Thoracic aorta (tissue), 2 donors: ENCODE results near the gene CERS1. TPM values are rescaled to one million over a fixed set of nuclear protein-coding genes. Genes with fewer than 3 reads are reported as not detected.

ENCODE experiments used
- ATAC-seq: fragments of 150-250 bp; one replicate; pipeline ENCODE4 v1.8.0; 2017; ENCODE audit warnings: low read depth; ENCODE audit not compliant: insufficient number of reproducible peaks, low FRiP score
- DNase-seq: peaks from one replicate; pipeline ENCODE4 v3.0.0-alpha.2; 2020; ENCODE audit warnings: low spot score
- H3K27ac ChIP-seq, 2 donors: fragments of 200-600 bp; sonication (generic); 1 replicate in 1 of 2; 2 replicates in 1 of 2; pipeline ENCODE4 v1.5.1; 2016; ENCODE audit warnings: mild to moderate bottlenecking in 2 of 2, moderate library complexity in 2 of 2
- H3K27me3 ChIP-seq: fragments of 200-600 bp; sonication (generic); replicated peaks from 2 replicates; pipeline ENCODE4 v1.6.0; 2016; ENCODE audit warnings: mild to moderate bottlenecking; ENCODE audit not compliant: insufficient read depth
- H3K36me3 ChIP-seq: fragments of 200-600 bp; sonication (generic); one replicate; pipeline ENCODE4 v1.5.1; 2016
- H3K4me1 ChIP-seq, 2 donors: fragments of 200-600 bp; sonication (generic); 1 replicate in 1 of 2; 2 replicates in 1 of 2; pipeline versions ENCODE4 v1.5.1 to v1.6.0; 2016; ENCODE audit warnings: low read depth in 2 of 2, mild to moderate bottlenecking in 1 of 2; ENCODE audit not compliant: control insufficient read depth in 1 of 2
- H3K4me3 ChIP-seq: fragments of 200-600 bp; sonication (generic); 2 replicates; pipeline ENCODE4 v1.5.1; 2016; ENCODE audit warnings: mild to moderate bottlenecking
- H3K9me3 ChIP-seq: fragments of 200-600 bp; sonication (generic); 2 replicates; pipeline ENCODE4 v1.5.1; 2016
- total RNA-seq, 2 donors: library from RNA; depleted of rRNA; stranded (reverse); fragments of >200 nt; gene quantifications; one replicate each; pipeline versions ENCODE4 v1.1.0 to v1.2.3, GENCODE V29; 2016
- TF ChIP-seq, protein P1 (sequence below): fragments of 200-600 bp; sonication (generic); IDR thresholded peaks from one replicate; pipeline ENCODE4 v1.5.1; 2019; ENCODE audit warnings: antibody characterized with exemption

Gene CERS1
- total RNA-seq, 2 donors from 2014 or later = 1.1 to 1.7 TPM

DNA sequence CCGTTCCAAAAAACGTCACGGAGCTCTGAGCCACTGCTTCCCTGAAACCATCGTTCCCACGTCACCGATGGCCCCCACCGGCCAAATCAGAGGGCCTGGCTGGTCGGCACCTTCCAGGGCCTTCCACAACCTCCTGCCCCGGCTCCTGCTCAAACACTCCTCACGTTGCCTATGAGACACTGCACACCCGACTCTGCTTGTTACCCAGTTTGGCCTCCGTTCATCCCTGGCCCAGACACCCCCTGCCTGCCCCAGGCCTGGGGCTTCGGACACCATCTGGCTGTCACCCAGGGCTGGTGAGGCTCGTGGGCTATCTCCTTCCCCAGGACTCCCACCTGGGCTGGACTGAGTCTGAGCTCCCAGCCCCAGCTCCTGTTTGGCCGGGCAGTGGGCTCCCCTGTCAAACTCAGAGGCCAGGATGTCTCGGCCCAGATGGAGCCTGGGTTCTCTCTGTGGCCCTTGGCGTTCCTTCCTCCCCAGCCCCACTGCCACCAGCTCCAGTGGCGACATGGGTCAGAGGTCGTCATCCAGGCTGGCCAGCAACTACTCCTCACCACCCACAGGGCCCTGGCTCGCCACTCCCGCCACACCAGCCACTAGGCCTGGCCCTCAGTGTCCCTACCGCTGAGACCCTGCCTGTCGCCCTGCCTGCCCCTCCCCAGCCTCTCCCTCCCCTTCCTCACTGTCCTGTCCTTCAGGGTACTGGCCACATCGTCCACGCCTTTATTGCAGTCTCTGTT lies 17.7 kb downstream of the CERS1 start:
- TF ChIP-seq, protein P1, sequence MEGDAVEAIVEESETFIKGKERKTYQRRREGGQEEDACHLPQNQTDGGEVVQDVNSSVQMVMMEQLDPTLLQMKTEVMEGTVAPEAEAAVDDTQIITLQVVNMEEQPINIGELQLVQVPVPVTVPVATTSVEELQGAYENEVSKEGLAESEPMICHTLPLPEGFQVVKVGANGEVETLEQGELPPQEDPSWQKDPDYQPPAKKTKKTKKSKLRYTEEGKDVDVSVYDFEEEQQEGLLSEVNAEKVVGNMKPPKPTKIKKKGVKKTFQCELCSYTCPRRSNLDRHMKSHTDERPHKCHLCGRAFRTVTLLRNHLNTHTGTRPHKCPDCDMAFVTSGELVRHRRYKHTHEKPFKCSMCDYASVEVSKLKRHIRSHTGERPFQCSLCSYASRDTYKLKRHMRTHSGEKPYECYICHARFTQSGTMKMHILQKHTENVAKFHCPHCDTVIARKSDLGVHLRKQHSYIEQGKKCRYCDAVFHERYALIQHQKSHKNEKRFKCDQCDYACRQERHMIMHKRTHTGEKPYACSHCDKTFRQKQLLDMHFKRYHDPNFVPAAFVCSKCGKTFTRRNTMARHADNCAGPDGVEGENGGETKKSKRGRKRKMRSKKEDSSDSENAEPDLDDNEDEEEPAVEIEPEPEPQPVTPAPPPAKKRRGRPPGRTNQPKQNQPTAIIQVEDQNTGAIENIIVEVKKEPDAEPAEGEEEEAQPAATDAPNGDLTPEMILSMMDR = no peak
- Histone ChIP-seq H3K9me3 (peaks cover 3% of the 10 kb centered on the region), H3K4me1 (no peaks in the 10 kb centered on the region), H3K27me3 (no peaks in the 10 kb centered on the region), H3K27ac (no peak overlapping the region), H3K36me3 (no peaks in the 10 kb centered on the region), H3K4me3 (no peak overlapping the region)
- ATAC-seq (no peak), DNase-seq (no peak)

DNA sequence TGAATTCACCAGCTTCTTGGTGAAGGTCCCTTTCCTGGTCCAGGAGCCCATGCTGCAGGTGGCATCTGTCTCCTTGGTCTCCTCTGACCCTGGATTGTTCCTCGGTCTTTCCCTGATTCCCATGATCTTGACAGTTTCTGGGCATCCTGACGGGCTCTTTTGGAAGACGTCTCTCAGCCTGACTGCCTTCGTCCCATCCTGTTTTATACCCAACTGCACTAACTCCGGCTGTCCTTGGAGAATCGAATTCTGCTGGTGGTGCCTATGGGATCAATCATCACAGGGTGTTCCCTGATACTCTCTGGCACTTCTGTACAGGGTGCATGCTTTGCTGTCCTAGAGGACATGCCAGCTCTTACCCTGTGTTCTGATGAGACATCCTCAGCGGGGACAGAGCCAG lies 19.1 kb downstream of the CERS1 start:
- Histone ChIP-seq H3K36me3 (no peaks in the 10 kb centered on the region), H3K9me3 (peaks cover 3% of the 10 kb centered on the region), H3K27me3 (no peaks in the 10 kb centered on the region), H3K4me1 (no peaks in the 10 kb centered on the region), H3K4me3 (no peak overlapping the region), H3K27ac (no peak overlapping the region)
- no peak for DNase-seq
- TF ChIP-seq, protein P1 = no peak
- no peak for ATAC-seq

DNA sequence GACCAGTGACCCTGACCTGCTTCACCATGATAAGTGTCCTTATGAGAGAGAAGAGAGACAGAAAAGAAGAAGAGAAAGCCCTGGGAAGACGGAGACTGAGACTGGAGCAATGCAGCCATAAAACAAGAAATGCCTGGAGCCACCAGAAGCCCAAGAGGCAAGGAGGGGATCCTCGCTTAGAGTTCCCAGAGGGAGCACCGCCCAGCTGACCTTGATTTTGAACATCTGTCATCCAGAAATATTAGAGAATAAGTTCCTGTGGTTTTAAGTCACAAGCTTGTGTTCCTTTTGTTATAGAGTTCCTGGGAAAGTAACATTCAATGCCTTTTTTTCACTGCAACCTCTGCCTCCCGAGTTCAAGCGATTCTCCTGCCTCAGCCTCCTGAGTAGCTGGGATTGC lies 20.2 kb downstream of the CERS1 start:
- TF ChIP-seq, protein P1 = no peak
- Histone ChIP-seq H3K36me3 (no peaks in the 10 kb centered on the region), H3K27ac (no peak overlapping the region), H3K27me3 (no peaks in the 10 kb centered on the region), H3K4me3 (no peak overlapping the region), H3K4me1 (no peaks in the 10 kb centered on the region), H3K9me3 (peaks cover 3% of the 10 kb centered on the region)
- ATAC-seq (no peak), DNase-seq (no peak)

DNA sequence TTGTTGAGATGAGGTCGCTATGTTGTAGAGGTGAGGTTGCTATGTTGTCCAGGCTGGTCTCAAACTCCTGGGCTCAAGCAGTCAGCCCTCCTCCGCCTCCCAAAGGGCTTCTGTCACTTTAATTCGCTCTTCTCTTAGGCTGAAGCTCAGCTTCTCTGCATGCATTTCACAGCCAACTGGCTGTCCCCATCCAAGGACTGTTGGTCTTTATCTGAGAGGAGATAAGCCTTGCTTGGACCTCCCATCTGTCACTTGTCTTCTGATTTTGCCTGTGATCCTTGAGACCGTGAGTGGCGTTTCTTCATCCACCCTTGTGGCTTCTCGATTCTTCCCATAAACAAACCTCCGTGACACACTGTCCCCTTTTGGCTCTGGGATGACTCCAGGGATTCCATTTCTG lies 24.4 kb downstream of the CERS1 start:
- no peaks in the 10 kb centered on the region for H3K9me3 ChIP-seq
- DNase-seq (no peak), ATAC-seq (no peak)
- no peak overlapping the region for H3K27ac ChIP-seq
- H3K4me1 ChIP-seq = no peaks in the 10 kb centered on the region
- no peak overlapping the region for H3K4me3 ChIP-seq
- H3K27me3 ChIP-seq = no peaks in the 10 kb centered on the region
- peaks cover 18% of the 10 kb centered on the region for H3K36me3 ChIP-seq
- TF ChIP-seq, protein P1 = no peak

DNA sequence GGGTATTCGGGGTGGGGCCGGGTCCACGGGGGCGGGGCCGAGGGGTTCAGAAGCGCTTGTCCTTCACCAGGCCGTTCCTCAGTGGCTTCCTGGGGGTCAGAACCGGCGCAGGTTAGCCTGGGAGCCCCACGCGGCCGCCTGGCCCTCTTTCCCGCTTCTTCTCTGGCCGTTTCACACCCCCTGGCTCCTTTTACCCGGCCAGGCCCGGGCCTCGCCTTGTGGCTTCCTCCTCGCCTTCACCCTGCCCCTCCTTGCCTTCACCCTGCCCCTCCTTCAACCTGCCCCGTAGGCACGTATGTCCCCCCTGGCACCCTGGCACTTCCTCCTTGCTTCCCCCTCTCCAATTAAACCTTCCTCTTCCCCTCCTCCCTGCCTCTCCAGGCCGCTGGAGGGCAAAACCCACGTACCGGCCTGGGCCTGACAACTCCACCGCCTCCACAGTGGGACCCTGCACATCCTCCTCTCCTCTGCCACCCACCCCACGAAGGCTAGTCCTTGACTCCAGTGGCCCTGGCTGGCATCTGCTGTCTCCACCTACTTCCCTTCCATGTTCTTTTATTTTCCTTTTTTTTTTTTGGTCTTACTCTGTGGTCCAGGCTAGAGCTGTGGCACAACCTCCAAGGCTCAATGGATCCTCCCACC lies 25.3 kb downstream of the CERS1 start:
- no peaks in the 10 kb centered on the region for H3K27me3 ChIP-seq
- no peak overlapping the region for H3K27ac ChIP-seq
- H3K36me3 ChIP-seq = peaks cover 25% of the 10 kb centered on the region
- DNase-seq (no peak), ATAC-seq (no peak)
- no peaks in the 10 kb centered on the region for H3K9me3 ChIP-seq
- H3K4me1 ChIP-seq = no peaks in the 10 kb centered on the region
- H3K4me3 ChIP-seq = no peak overlapping the region
- TF ChIP-seq, protein P1 = no peak
